Vagina (tissue), 2 donors: Measurements from ENCODE around the gene LHPP. TPM values are rescaled to one million over a fixed set of nuclear protein-coding genes. Genes with fewer than 3 reads are reported as not detected.
A peak's percentile ranks its signal among the peaks of the same experiment; 100 is the strongest.

ENCODE experiments used
- DNase-seq, 2 donors: peaks; one replicate each; pipeline ENCODE4 v3.0.0-alpha.2; 2017; ENCODE audit errors: extremely low spot score in 2 of 2
- H3K27ac ChIP-seq: fragments of 200-600 bp; sonication (generic); one replicate; pipeline ENCODE4 v1.5.1; 2019
- H3K27me3 ChIP-seq: fragments of 200-600 bp; sonication (generic); one replicate; pipeline ENCODE4 v1.5.1; 2019
- H3K36me3 ChIP-seq, 2 donors: fragments of 200-600 bp; sonication (generic); one replicate each; pipeline ENCODE4 v1.5.1; 2017 to 2019
- H3K4me1 ChIP-seq: fragments of 200-600 bp; sonication (generic); one replicate; pipeline ENCODE4 v1.5.1; 2019
- H3K4me3 ChIP-seq, 2 donors: fragments of 200-600 bp; sonication (generic); 1 replicate in 1 of 2; 2 replicates in 1 of 2; pipeline ENCODE4 v1.5.1; 2016 to 2019
- H3K9me3 ChIP-seq: fragments of 200-600 bp; sonication (generic); one replicate; pipeline ENCODE4 v1.5.1; 2019
- POLR2A ChIP-seq, 2 donors: fragments of 450-650 bp; IDR thresholded peaks; one replicate each; pipeline ENCODE4 v1.6.1; 2017; ENCODE audit warnings: antibody characterized with exemption in 2 of 2, mild to moderate bottlenecking in 2 of 2, moderate library complexity in 2 of 2
- POLR2AphosphoS5 ChIP-seq, 2 donors: sonication (generic); formaldehyde crosslinking; IDR thresholded peaks; one replicate each; pipeline ENCODE4 v1.9.0; 2017; ENCODE audit warnings: antibody characterized with exemption in 2 of 2, mild to moderate bottlenecking in 2 of 2, low read depth in 1 of 2; ENCODE audit not compliant: insufficient read depth in 1 of 2
- intact Hi-C: fragments of 100-400 bp; cut with DNase I; formaldehyde crosslinking; loops from one replicate; pipeline ENCODE4 v1.15.1; 2023
- total RNA-seq: library from RNA; depleted of rRNA; stranded (reverse); fragments of >200 nt; gene quantifications from one replicate; pipeline ENCODE4 v1.2.3, GENCODE V29; 2016
- TF ChIP-seq, protein P1 (sequence below), 3 experiments: fragments of 450-650 bp in 2 of 3; fragments of 200-600 bp in 1 of 3; sonication (generic) in 1 of 3; IDR thresholded peaks; one replicate each; pipeline ENCODE4 v1.5.1; 2017 to 2019; ENCODE audit warnings: antibody characterized with exemption in 3 of 3, mild to moderate bottlenecking in 2 of 3, moderate library complexity in 2 of 3

Gene LHPP
- total RNA-seq, 1 donor from 2014 or later, result 20.1 TPM

DNA sequence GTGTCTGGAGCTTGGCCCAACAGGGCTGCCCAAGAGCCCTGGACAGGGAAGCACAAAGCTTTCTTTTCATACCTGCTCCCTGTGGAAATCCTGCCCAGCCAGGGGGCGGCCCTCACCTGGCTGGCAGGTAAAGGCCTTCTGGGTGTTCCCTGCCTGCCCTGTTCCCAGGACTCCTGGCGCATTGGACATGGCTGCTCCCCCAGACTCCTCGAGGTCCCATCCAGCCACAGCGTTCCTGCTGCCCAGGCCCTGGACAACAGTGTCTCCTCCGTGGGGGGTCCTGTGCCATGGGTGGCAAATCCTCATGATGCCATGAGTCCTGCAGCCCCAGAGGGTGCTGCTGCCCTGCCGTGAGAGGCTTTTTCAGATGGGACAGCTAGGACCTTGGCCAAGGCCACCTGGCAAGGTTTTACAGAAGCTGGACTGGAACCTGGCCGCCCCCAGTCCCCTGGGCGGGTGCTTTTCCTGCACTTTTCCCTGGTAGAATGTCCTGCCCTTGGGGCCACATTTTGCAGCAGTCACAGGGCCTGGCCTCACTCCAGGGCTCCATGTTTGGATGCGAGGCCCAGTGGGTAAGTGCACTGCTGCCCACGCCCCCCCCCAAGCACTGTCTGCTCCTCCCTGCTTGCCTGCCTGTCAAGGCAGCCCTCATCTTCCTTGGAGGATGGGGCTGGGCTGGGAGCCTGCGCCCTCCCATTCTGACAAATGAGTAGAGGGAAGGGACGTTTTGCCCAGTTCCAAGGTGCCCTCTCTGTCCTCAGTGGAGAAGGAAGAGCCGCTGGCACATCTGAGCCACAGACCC, 60.7 kb downstream of the LHPP start:
- H3K27me3 ChIP-seq, result no peaks in the 10 kb centered on the region
- no peaks in the 10 kb centered on the region for H3K36me3 ChIP-seq
- intact Hi-C loops, result no loop called here
- TF ChIP-seq, protein P1, sequence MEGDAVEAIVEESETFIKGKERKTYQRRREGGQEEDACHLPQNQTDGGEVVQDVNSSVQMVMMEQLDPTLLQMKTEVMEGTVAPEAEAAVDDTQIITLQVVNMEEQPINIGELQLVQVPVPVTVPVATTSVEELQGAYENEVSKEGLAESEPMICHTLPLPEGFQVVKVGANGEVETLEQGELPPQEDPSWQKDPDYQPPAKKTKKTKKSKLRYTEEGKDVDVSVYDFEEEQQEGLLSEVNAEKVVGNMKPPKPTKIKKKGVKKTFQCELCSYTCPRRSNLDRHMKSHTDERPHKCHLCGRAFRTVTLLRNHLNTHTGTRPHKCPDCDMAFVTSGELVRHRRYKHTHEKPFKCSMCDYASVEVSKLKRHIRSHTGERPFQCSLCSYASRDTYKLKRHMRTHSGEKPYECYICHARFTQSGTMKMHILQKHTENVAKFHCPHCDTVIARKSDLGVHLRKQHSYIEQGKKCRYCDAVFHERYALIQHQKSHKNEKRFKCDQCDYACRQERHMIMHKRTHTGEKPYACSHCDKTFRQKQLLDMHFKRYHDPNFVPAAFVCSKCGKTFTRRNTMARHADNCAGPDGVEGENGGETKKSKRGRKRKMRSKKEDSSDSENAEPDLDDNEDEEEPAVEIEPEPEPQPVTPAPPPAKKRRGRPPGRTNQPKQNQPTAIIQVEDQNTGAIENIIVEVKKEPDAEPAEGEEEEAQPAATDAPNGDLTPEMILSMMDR (IDR thresholded peaks at IDR 0.05), result no peak
- TF ChIP-seq POLR2AphosphoS5 (IDR thresholded peaks at IDR 0.05; ENCODE audit: insufficient read depth in 1 of 2, low read depth in 1 of 2), result no peak
- TF ChIP-seq POLR2A (IDR thresholded peaks at IDR 0.05), result no peak
- H3K4me1 ChIP-seq, result peaks cover 36% of the 10 kb centered on the region
- no peak overlapping the region for H3K4me3 ChIP-seq
- DNase-seq, result no peak
- no peaks in the 10 kb centered on the region for H3K9me3 ChIP-seq
- no peak overlapping the region for H3K27ac ChIP-seq

DNA sequence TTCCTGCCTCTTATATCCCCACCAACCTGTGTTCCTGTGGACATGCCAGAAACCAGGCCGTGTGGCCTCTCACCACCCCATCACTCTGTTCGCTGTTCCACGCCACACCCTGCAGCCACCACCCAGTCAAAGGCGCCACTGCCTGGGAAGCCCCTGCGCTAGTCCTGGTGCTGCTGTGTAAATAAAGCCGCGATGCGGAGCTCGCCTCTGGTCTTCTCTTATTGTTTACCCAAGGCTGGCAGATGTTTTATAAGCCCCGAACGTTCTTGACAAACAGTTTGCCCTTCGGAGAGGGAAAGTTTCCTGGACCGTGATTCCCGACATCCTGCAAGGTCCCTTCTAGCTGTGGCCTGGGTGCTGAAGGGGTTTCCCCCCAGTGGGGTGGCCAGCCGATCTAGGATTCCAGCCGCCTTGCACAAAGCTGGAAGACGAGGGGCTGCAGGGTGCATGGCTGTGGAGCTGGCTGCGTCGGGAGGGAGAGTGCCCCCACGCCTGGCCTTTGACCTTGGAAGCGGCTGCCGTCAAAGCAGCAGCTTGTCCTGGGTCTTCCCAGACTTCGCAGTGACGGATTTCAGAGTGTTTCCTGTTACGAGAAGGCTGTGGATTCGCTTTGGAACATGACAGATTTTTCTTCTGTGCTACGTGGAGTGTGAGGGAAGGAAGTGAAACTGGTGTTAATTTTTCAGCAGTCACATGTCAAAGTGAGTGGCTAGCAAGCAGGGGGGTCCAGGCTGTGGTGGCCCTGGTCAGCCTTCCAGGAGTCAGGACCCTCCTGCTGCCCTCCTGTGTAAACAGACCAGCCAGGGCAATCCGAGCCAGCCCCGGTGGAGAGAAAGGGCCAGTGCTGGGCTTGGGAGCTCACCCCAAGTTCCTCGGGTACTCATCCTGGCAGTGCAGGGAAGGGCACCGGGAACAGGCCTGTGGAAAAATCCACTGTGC, 61.6 kb downstream of the LHPP start:
- H3K36me3 ChIP-seq, result no peaks in the 10 kb centered on the region
- DNase-seq, result no peak
- peak overlapping the region; percentile 45 for H3K27ac ChIP-seq
- intact Hi-C loops, result no loop called here
- no peaks in the 10 kb centered on the region for H3K9me3 ChIP-seq
- peaks cover 36% of the 10 kb centered on the region for H3K4me1 ChIP-seq
- H3K4me3 ChIP-seq, result peak overlapping the region in 1 of 2 donors; percentile 27
- TF ChIP-seq POLR2A (IDR thresholded peaks at IDR 0.05), result no peak
- peak in 1 of 2 donors; percentile 23 for TF ChIP-seq POLR2AphosphoS5 (IDR thresholded peaks at IDR 0.05; ENCODE audit: insufficient read depth in 1 of 2, low read depth in 1 of 2)
- TF ChIP-seq, protein P1 (IDR thresholded peaks at IDR 0.05), result no peak
- no peaks in the 10 kb centered on the region for H3K27me3 ChIP-seq

DNA sequence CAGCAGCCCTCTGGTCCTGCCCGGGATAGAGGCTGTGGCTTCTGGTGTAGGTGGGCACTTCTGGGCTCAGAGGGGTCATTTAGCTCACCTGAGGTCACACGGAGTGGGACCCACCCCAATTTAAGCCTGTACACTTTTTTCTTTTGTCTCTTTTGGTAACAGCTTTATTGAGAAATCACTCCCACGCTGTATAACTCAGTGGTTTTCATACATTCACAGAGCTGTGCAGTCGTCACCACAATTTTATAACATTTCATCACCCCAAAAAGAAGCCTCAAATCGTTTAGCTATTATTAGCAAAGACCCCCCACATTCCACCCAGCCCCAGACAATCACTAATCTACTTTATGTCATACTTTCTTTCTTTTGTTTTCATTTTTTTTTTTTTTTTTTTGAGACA, 62.3 kb downstream of the LHPP start:
- no peak overlapping the region for H3K4me3 ChIP-seq
- intact Hi-C loops, result no loop called here
- H3K36me3 ChIP-seq, result no peaks in the 10 kb centered on the region
- TF ChIP-seq, protein P1 (IDR thresholded peaks at IDR 0.05), result no peak
- TF ChIP-seq POLR2A (IDR thresholded peaks at IDR 0.05) (no peak), POLR2AphosphoS5 (IDR thresholded peaks at IDR 0.05; ENCODE audit: insufficient read depth in 1 of 2, low read depth in 1 of 2) (no peak)
- no peak for DNase-seq
- no peaks in the 10 kb centered on the region for H3K27me3 ChIP-seq
- peaks cover 36% of the 10 kb centered on the region for H3K4me1 ChIP-seq
- no peaks in the 10 kb centered on the region for H3K9me3 ChIP-seq
- H3K27ac ChIP-seq, result peak overlapping the region; percentile 45

DNA sequence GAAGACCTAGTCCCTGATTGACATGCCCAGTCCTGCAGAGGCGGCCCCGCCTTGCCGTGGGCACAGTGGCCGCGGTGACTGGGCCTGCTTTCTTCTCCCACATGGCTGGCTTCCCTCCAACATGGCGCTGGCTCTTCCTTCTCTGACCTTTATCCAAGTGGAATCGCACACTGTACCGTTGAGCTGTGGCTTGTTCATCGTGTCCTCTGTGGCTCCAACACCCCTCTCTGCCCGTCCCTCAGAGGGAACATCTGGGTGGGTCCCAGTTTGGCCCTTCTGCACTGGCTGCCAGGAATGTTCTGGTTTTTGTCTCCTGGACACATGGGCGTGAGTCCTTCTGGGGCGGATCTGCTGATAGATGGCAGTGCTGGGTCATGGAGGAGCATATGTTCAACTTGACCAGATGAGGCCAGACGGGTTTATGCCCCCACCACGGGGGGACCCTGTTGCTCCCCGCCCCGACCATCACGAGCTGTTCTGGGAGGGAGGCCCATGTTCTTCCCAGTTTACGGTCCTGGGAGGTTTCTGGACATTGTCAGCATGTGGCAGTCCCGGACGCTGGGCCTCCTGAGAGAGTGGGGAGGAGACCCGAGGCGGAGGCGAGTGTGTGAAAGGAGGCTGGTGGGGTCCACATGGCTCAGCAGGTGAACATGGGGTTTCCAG, 63.5 kb downstream of the LHPP start:
- H3K36me3 ChIP-seq, result no peaks in the 10 kb centered on the region
- peaks cover 41% of the 10 kb centered on the region for H3K4me1 ChIP-seq
- intact Hi-C loops, result no loop called here
- peak overlapping the region; percentile 60 for H3K27ac ChIP-seq
- no peaks in the 10 kb centered on the region for H3K27me3 ChIP-seq
- DNase-seq, result no peak
- H3K4me3 ChIP-seq, result no peak overlapping the region
- TF ChIP-seq POLR2AphosphoS5 (IDR thresholded peaks at IDR 0.05; ENCODE audit: insufficient read depth in 1 of 2, low read depth in 1 of 2) (peak in 1 of 2 donors; percentile 76), POLR2A (IDR thresholded peaks at IDR 0.05) (no peak)
- TF ChIP-seq, protein P1 (IDR thresholded peaks at IDR 0.05), result no peak
- H3K9me3 ChIP-seq, result no peaks in the 10 kb centered on the region
